PC-3 (cell line): ENCODE measurements around the gene SDC4. TPM values are rescaled to one million over a fixed set of nuclear protein-coding genes. Genes with fewer than 3 reads are reported as not detected.

ENCODE experiments used
- ATAC-seq: fragments of 200-7000 bp; cut with Tn5 transposase; 2 replicates; pipeline ENCODE4 v1.9.1; 2020; ENCODE audit warnings: mild to moderate bottlenecking, moderate library complexity
- BruUV-seq: library from RNA; stranded (reverse); fragments of 400-500 nt; replicated peaks from 2 replicates; lab custom pipeline; 2021; lab: Mats Ljungman, UMichigan
- CTCF ChIA-PET: fragments of 300-600 bp; sonication (Branson Sonifier 250); formaldehyde crosslinking; loops from one replicate; lab custom pipeline; 2022; ENCODE audit warnings: antibody characterized with exemption; lab: Charles Lee
- POLR2A ChIA-PET: fragments of 300-600 bp; sonication (Branson Sonifier 250); formaldehyde crosslinking; loops from one replicate; lab custom pipeline; 2022; ENCODE audit warnings: antibody characterized with exemption; ENCODE audit not compliant: unreplicated experiment; lab: Charles Lee
- DNase-seq: peaks from one replicate; pipeline ENCODE4 v3.0.0-alpha.2; 2015
- H2AFZ ChIP-seq: fragments of 300-600 bp; sonication (generic); 2 replicates; pipeline ENCODE4 v1.6.0; 2016; ENCODE audit warnings: antibody characterized with exemption, low read length
- H3F3A ChIP-seq: fragments of 300-600 bp; sonication (generic); one replicate; pipeline ENCODE4 v1.6.0; 2017; ENCODE audit warnings: antibody characterized with exemption, low read length, control low read depth, mild to moderate bottlenecking; ENCODE audit not compliant: unreplicated experiment
- H3K27ac ChIP-seq: fragments of 300-600 bp; sonication (generic); 2 replicates; pipeline ENCODE4 v1.5.1; 2016; ENCODE audit warnings: mild to moderate bottlenecking, low read length
- H3K27me3 ChIP-seq: fragments of 300-600 bp; sonication (generic); 2 replicates; pipeline ENCODE4 v1.6.1; 2016; ENCODE audit warnings: low read length, mixed read lengths
- H3K36me3 ChIP-seq: fragments of 300-600 bp; sonication (generic); 2 replicates; pipeline ENCODE4 v1.6.1; 2016; ENCODE audit warnings: low read depth, mixed run types, low read length, mixed read lengths
- H3K4me1 ChIP-seq: fragments of 300-600 bp; sonication (generic); 2 replicates; pipeline ENCODE4 v1.5.1; 2016; ENCODE audit warnings: low read length; ENCODE audit not compliant: insufficient read depth
- H3K4me2 ChIP-seq: fragments of 300-600 bp; sonication (generic); 2 replicates; pipeline ENCODE4 v1.6.0; 2016; ENCODE audit warnings: low read length
- H3K4me3 ChIP-seq: fragments of 300-600 bp; sonication (generic); 2 replicates; pipeline ENCODE4 v1.5.1; 2016; ENCODE audit warnings: mild to moderate bottlenecking, low read length, mixed read lengths
- H3K79me2 ChIP-seq: fragments of 300-600 bp; sonication (generic); 2 replicates; pipeline ENCODE4 v1.6.1; 2017; ENCODE audit warnings: low read length, mixed read lengths
- H3K9ac ChIP-seq: fragments of 300-600 bp; sonication (generic); 2 replicates; pipeline ENCODE4 v1.6.0; 2016; ENCODE audit warnings: mild to moderate bottlenecking, low read length
- H3K9me2 ChIP-seq: fragments of 300-600 bp; sonication (generic); replicated peaks from 2 replicates; pipeline ENCODE4 v1.6.1; 2016; ENCODE audit warnings: mixed run types, low read length, mixed read lengths
- H3K9me3 ChIP-seq: fragments of 300-600 bp; sonication (generic); 2 replicates; pipeline ENCODE4 v1.6.1; 2016; ENCODE audit warnings: low read length, mixed read lengths
- H4K20me1 ChIP-seq: fragments of 300-600 bp; sonication (generic); 2 replicates; pipeline ENCODE4 v1.6.1; 2016; ENCODE audit warnings: low read length, mixed read lengths
- CTCF ChIP-seq: fragments of 300-600 bp; sonication (generic); conservative IDR thresholded peaks from 2 replicates; pipeline ENCODE4 v1.5.1; 2017; ENCODE audit warnings: antibody characterized with exemption, low read depth, mild to moderate bottlenecking, low read length
- EZH2 ChIP-seq: fragments of 300-600 bp; sonication (generic); IDR thresholded peaks from one replicate; pipeline ENCODE4 v1.6.1; 2017; ENCODE audit warnings: antibody characterized with exemption, mild to moderate bottlenecking, low read length; ENCODE audit not compliant: unreplicated experiment
- EZH2phosphoT487 ChIP-seq: fragments of 300-600 bp; sonication (generic); IDR thresholded peaks from 2 replicates; pipeline ENCODE4 v1.6.1; 2018; ENCODE audit warnings: mild to moderate bottlenecking, antibody characterized with exemption, low read length, borderline replicate concordance
- intact Hi-C: fragments of 100-400 bp; cut with micrococcal nuclease; formaldehyde crosslinking; loops from 2 replicates; pipeline ENCODE4 v1.9.0; 2023
- total RNA-seq: library from RNA; depleted of rRNA; stranded (reverse); fragments of >200 nt; gene quantifications from 2 replicates; pipeline ENCODE4 v1.2.3, GENCODE V29; 2014

The SDC4 gene
- total RNA-seq, 1 experiment from 2014 or later = 134 TPM

GRCh38 chr20:45282700-45283550 is 65.3 kb downstream of the SDC4 start:
- no peaks in the 10 kb centered on the region for H3K9me2 ChIP-seq
- no peaks in the 10 kb centered on the region for H3K9me3 ChIP-seq
- ATAC-seq (peak; percentile 27), DNase-seq (peak; percentile 41)
- H2AFZ ChIP-seq = peak overlapping the region; percentile 16; the same call in 1 of the 2 replicates
- no TSS peak for BruUV-seq
- no peaks in the 10 kb centered on the region for H4K20me1 ChIP-seq
- no peak overlapping the region for H3K9ac ChIP-seq
- H3K36me3 ChIP-seq = no peaks in the 10 kb centered on the region
- H3K27me3 ChIP-seq = no peaks in the 10 kb centered on the region
- ChIA-PET POLR2A (interaction anchor here (0.7 kb wide), 1 partner anchor 14 kb away, joined by 3 read pairs; no protein-coding TSS in a partner anchor), CTCF (no interaction called here)
- H3K79me2 ChIP-seq = no peaks in the 10 kb centered on the region
- H3F3A ChIP-seq = no peaks in the 10 kb centered on the region
- H3K27ac ChIP-seq = peak overlapping the region; percentile 40
- H3K4me3 ChIP-seq = no peak overlapping the region
- H3K4me1 ChIP-seq = peaks cover 16% of the 10 kb centered on the region
- H3K4me2 ChIP-seq = peak overlapping the region; percentile 50
- intact Hi-C loops = no loop called here
- TF ChIP-seq EZH2 = no peak
- TF ChIP-seq CTCF = no peak
- TF ChIP-seq EZH2phosphoT487 = no peak

GRCh38 chr20:45279992-45280391 is 68.2 kb downstream of the SDC4 start:
- H3K9ac ChIP-seq = no peak overlapping the region
- no peak overlapping the region for H3K4me3 ChIP-seq
- H3K36me3 ChIP-seq = no peaks in the 10 kb centered on the region
- no peaks in the 10 kb centered on the region for H3K79me2 ChIP-seq
- no peak overlapping the region for H2AFZ ChIP-seq
- TF ChIP-seq EZH2 (no peak), CTCF (no peak), EZH2phosphoT487 (no peak)
- no peak overlapping the region for H3K27ac ChIP-seq
- ChIA-PET CTCF (interaction anchor here (1.1 kb wide), 1 partner anchor 142 kb away, joined by 5 read pairs; no protein-coding TSS in a partner anchor), POLR2A (no interaction called here)
- peak; percentile 33 for DNase-seq
- peaks cover 16% of the 10 kb centered on the region for H3K4me1 ChIP-seq
- no peak for ATAC-seq
- H3F3A ChIP-seq = no peaks in the 10 kb centered on the region
- no peak overlapping the region for H3K4me2 ChIP-seq
- BruUV-seq = no TSS peak
- intact Hi-C loops = no loop called here
- no peaks in the 10 kb centered on the region for H3K9me2 ChIP-seq
- no peaks in the 10 kb centered on the region for H4K20me1 ChIP-seq
- peaks cover under 1% of the 10 kb centered on the region; the same call in 1 of the 2 replicates for H3K27me3 ChIP-seq
- no peaks in the 10 kb centered on the region for H3K9me3 ChIP-seq

GRCh38 chr20:45275338-45275737 is 72.9 kb downstream of the SDC4 start:
- intact Hi-C loops = no loop called here
- BruUV-seq = no TSS peak
- H3K9ac ChIP-seq = no peak overlapping the region
- no peaks in the 10 kb centered on the region for H3K4me1 ChIP-seq
- H3K27ac ChIP-seq = no peak overlapping the region
- no peaks in the 10 kb centered on the region for H3K9me3 ChIP-seq
- CTCF ChIA-PET = no interaction called here
- no peak overlapping the region for H2AFZ ChIP-seq
- H3K4me3 ChIP-seq = no peak overlapping the region
- H3K9me2 ChIP-seq = no peaks in the 10 kb centered on the region
- H4K20me1 ChIP-seq = no peaks in the 10 kb centered on the region
- no peak overlapping the region for H3K4me2 ChIP-seq
- no peaks in the 10 kb centered on the region for H3K36me3 ChIP-seq
- peaks cover 6% of the 10 kb centered on the region; the same call in 1 of the 2 replicates for H3K27me3 ChIP-seq
- DNase-seq (no peak), ATAC-seq (no peak)
- TF ChIP-seq EZH2 (no peak), EZH2phosphoT487 (no peak), CTCF (no peak)
- H3K79me2 ChIP-seq = no peaks in the 10 kb centered on the region
- POLR2A ChIA-PET = no interaction called here
- H3F3A ChIP-seq = no peaks in the 10 kb centered on the region
